K562 (cell line): ENCODE results near the gene FAM117A.

Experiments used
- BDP1 ChIP-seq: IDR thresholded peaks from 3 replicates; pipeline ENCODE4 v1.6.1; 2011; ENCODE audit not compliant: insufficient read length, insufficient read depth
- CHD2 ChIP-seq: IDR thresholded peaks from 2 replicates; pipeline ENCODE4 v1.6.1; 2011; ENCODE audit warnings: low read depth, low read length
- ELF1 ChIP-seq: fragments of 200-800 bp; sonication (Bioruptor generic); IDR thresholded peaks from 2 replicates; pipeline ENCODE4 v1.6.1; 2016; ENCODE audit warnings: missing genetic modification characterization, missing compliant biosample characterization
- GABPA ChIP-seq: fragments of 200-800 bp; sonication (Bioruptor generic); conservative IDR thresholded peaks from 2 replicates; pipeline ENCODE4 v1.6.1; 2016; ENCODE audit warnings: low read depth, missing genetic modification characterization, missing compliant biosample characterization
- KDM4B ChIP-seq, 2 experiments: fragments of 450-650 bp in 1 of 2; sonication (generic) in 1 of 2; IDR thresholded peaks; 2 replicates each; pipeline ENCODE4 v1.6.1; 2016 to 2017; ENCODE audit warnings: borderline replicate concordance in 2 of 2, antibody characterized with exemption in 1 of 2, low read depth in 1 of 2, mild to moderate bottlenecking in 1 of 2
- MTA2 ChIP-seq: fragments of 450-650 bp; IDR thresholded peaks from 2 replicates; pipeline ENCODE4 v1.6.1; 2016; ENCODE audit warnings: low read depth
- POLR2AphosphoS2 ChIP-seq: IDR thresholded peaks from 2 replicates; pipeline ENCODE4 v1.6.1; 2012; ENCODE audit warnings: low read length, improper control_type of control experiment
- PTBP1 ChIP-seq: fragments of 200-400 bp; formaldehyde crosslinking; IDR thresholded peaks from 2 replicates; pipeline ENCODE4 v1.6.1; 2017; ENCODE audit warnings: low read depth, low read length
- SREBF2 ChIP-seq: sonication (generic); formaldehyde crosslinking; IDR thresholded peaks from 2 replicates; pipeline ENCODE4 v1.4.0; 2020; ENCODE audit warnings: mild to moderate bottlenecking, missing genetic modification reagents
- TGIF2 ChIP-seq: sonication (generic); formaldehyde crosslinking; IDR thresholded peaks from 2 replicates; pipeline ENCODE4 v1.8.1; 2022; ENCODE audit warnings: mild to moderate bottlenecking, missing genetic modification reagents, moderate library complexity
- ZNF232 ChIP-seq: sonication (generic); formaldehyde crosslinking; IDR thresholded peaks from 2 replicates; pipeline ENCODE4 v1.8.0; 2022; ENCODE audit warnings: mild to moderate bottlenecking, missing genetic modification reagents
- TF ChIP-seq, protein P1 (sequence below): sonication (generic); formaldehyde crosslinking; IDR thresholded peaks from 2 replicates; pipeline ENCODE4 v1.9.0; 2022; ENCODE audit warnings: mild to moderate bottlenecking, missing genetic modification reagents
- TF ChIP-seq, protein P2 (sequence below): fragments of 450-650 bp; IDR thresholded peaks from 2 replicates; pipeline ENCODE4 v1.6.1; 2016; ENCODE audit warnings: missing biosample characterization, missing genetic modification characterization

GRCh38 chr17:49716668-49717364 lies 47.1 kb downstream of the FAM117A start:
- TF ChIP-seq BDP1, result no peak
- TF ChIP-seq, protein P1, sequence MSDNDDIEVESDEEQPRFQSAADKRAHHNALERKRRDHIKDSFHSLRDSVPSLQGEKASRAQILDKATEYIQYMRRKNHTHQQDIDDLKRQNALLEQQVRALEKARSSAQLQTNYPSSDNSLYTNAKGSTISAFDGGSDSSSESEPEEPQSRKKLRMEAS (CRISPR knock-in tag), result no peak
- no peak for TF ChIP-seq TGIF2
- no peak for TF ChIP-seq GABPA (tag)
- no peak for TF ChIP-seq KDM4B (IDR thresholded peaks at IDR 0.05; ENCODE audit: borderline replicate concordance in 2 of 2, low read depth in 1 of 2)
- TF ChIP-seq PTBP1, result no peak
- TF ChIP-seq, protein P2, sequence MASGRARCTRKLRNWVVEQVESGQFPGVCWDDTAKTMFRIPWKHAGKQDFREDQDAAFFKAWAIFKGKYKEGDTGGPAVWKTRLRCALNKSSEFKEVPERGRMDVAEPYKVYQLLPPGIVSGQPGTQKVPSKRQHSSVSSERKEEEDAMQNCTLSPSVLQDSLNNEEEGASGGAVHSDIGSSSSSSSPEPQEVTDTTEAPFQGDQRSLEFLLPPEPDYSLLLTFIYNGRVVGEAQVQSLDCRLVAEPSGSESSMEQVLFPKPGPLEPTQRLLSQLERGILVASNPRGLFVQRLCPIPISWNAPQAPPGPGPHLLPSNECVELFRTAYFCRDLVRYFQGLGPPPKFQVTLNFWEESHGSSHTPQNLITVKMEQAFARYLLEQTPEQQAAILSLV (tag), result no peak
- TF ChIP-seq SREBF2 (CRISPR knock-in tag), result no peak
- TF ChIP-seq MTA2, result no peak
- TF ChIP-seq ZNF232 (CRISPR knock-in tag), result no peak
- TF ChIP-seq POLR2AphosphoS2, result no peak
- TF ChIP-seq CHD2, result no peak
- no peak for TF ChIP-seq ELF1
